GM21576 (cell line): Measurements from ENCODE around the gene ADGRL3.
"Not testable (repeated sequence)": the region's sequence is repeated elsewhere in the genome, so short reads cannot be mapped to it uniquely, and the experiment has no call there.

Source experiments
- ATAC-seq: cut with Tn5 transposase; IDR thresholded peaks from one replicate; pipeline ENCODE4 v1.9.1; 2021; ENCODE audit warnings: mild to moderate bottlenecking, moderate library complexity; ENCODE audit not compliant: unreplicated experiment

The ADGRL3 gene

DNA sequence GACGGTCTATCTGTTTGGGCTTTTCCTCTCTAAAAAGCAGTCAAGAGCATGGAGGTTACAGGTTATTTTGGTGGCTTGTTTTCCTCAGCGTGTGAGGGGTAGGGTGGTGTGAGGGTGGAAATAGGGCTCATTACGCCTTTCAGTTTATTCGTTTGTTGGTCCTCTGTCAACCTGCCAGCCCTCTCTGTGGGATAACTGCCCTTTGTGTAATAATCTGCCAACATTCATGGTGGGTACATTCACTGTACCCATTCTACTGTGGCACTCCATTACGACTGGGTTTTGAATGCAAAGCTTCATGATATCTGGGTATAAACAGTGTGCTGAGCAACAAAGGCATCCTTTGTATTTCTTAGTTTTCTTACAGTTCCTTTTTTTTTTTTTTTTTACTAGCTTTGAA, 136.4 kb downstream of the ADGRL3 start:
- ATAC-seq, result no peak

DNA sequence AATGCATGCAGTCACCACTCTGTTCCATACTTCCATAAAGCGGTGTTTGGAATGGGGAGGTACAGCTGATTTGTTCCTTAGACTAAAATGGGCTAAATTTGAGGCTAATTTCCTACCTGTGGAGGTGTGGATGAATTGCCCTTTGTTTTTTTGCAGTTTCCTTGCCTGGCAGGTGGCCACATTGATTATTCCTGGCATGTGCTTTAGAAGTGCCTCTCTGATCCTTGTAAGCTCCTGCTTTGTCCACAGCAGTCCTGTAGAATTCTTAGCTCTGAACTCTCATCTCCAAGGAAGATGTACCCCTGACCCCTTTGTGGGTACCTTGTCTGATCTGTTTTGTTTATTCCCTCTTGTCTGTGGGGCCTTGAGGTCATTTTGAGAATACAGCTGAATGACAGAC, 136.8 kb downstream of the ADGRL3 start:
- no peak for ATAC-seq

DNA sequence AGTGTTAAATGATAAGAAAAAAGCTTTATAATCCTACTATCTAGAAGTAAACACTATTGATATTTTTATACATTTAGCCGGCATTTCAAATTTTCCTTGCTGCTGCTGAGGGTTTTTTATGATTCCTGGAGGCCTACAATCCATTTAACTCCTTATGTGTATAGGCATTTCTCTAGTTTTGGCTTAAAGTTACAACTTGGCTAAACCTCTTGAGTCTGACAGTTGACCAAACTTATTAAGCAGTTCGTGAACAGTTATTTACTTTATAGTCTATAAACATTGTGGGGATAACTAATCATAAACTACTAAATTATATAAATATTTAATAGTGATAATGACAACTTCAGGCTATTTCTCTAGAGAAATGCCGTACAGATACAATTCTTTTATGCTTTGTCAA, 141.9 kb downstream of the ADGRL3 start:
- no peak for ATAC-seq

DNA sequence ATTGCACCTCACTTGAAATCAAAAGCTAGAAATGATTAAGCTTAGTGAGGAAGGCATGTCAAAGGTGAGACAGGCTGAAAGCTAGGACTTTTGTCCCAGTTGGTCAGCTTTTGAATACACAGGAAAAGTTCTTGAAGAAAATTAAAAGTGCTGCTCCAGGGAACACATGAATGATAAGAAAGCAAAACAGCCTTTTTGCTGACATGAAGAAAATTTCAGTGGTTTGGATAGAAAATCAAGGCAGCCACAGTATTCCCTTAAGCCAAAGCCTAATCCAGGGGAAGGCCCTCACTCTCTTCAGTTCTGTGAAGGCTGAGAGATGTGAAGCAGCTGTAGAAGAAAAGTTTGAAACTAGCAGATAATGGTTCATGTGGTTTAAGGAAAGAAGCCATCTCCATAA, 150.8 kb downstream of the ADGRL3 start:
- no peak for ATAC-seq

DNA sequence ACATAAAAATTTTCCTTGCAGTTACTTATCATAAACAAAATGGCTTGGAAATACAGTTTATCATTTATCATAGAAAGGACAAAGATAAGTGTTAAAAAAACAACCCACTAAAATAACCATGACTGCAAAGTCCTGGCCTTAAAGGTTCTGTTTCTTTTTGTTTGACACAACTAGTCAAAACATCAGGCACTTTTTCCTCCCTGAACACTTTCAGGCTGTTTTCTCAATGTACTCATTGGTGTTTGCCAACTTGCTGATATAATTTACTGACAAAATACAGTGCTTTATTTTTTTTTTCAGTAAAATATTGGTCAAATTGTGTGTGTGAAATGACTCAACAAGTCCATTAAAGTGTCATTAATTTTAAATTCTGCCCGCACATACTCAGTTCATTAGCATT, 156.6 kb downstream of the ADGRL3 start:
- no peak for ATAC-seq

DNA sequence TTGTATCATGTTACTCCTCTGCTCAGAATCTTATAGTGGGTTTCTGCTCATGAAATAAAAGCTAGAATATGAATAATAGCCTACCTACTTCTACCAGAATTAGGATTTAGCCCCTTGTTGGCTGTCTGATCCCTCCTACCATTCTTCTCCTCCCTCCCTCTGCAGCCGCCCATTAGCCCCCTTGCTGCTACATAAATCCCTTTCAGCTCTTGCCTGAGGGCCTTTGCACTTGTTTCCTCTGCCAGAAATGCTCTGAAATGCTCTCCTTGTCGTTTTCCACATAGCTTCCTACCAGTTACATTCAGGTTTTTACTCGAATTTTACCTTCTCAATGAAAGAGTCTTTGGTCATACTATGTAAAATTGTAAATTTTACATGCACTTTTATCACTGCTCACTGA, 159.2 kb downstream of the ADGRL3 start:
- no peak for ATAC-seq

DNA sequence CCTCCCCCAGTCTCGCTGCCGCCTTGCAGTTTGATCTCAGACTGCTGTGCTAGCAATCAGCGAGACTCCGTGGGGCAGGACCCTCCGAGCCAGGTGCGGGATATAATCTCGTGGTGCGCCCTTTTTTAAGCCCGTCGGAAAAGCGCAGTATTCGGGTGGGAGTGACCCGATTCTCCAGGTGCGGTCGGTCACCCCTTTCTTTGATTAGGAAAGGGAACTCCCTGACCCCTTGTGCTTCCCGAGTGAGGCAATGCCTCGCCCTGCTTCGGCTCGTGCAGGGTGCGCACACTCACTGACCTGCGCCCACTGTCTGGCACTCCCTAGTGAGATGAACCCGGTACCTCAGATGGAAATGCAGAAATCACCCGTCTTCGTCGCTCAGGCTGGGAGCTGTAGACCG, 172.7 kb downstream of the ADGRL3 start:
- not testable (repeated sequence) for ATAC-seq

DNA sequence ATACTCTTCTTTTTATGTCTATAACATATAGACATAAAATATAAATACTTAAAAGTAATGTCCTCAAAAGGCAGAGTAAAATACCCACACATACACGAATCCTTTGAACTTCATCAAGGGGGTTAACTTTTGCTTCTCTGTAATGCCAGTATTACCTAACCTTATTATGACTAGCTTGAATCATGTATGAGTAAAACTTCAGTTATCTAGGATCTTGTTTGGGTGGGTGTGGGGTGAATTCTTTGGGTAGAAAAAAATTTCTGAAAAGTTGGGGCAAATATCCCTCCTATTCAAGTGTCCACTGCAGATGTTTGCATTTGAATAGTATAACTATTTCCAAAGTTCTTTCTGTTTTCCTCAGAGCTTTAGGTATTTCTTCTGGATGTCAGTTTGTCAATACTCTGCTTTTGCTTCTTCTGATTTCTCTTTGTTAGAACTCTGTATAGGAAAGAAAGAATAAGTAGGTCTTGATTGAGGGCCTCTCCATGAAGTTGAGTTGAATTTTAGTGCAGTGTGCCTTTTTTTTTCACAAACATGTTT, 173.8 kb downstream of the ADGRL3 start:
- no peak for ATAC-seq

DNA sequence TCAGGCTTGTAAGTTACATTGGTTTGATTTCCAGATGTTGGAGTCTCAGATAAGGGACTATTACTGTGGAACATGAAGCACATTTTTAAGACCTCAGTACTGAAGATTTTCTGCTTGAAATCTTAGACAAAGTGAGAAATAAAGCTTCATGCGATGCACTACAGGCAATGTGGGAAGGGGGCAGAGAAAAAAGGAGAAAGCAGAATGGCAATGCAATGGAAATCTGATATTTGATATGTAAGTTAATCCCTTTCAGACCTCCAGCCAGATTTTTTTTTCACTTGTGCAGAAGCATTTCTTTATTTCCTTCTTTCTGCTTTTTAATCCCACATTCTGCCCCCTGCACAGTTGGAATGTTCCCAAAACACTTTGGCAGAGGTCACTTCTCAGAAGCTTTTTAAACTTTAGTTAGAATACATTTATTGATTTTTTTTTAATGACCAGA, 174.3 kb downstream of the ADGRL3 start:
- no peak for ATAC-seq

DNA sequence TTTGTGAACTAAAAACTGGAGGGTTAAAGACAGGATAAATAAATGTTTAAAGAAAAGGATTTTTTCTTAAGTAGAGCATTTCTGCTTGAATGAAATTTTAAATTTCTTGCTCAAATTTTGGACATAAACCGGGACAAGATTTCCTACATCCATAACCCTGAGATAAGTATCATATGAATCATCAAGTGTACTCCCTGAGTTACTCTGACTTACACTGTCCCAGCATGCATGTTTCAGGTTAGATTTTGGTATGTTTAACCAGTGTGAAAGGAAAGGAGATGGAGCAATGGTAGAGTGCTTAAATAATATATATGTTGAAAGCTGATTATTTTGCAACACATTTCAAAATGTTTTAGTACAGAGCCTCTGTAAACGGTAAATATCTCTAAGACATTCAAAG, 175.2 kb downstream of the ADGRL3 start:
- ATAC-seq, result no peak

DNA sequence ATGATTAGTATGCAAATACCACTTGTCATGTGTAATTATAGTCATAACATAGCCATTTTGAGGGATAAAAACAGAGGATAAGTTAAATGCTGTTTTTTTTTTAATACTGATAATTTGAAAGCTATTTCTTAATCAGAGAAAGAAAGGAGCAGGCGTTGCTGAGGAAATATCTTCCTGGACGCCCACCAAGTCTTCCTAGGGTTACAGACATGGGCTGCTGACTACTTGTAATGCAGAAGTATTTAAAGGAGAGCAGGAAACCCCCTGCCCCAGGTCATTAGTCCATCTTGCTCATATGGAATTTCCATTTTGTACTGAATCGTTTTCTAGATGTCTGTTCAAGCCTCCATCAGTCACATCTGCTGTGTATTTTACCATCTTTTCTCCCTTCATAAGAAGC, 176.2 kb downstream of the ADGRL3 start:
- no peak for ATAC-seq

DNA sequence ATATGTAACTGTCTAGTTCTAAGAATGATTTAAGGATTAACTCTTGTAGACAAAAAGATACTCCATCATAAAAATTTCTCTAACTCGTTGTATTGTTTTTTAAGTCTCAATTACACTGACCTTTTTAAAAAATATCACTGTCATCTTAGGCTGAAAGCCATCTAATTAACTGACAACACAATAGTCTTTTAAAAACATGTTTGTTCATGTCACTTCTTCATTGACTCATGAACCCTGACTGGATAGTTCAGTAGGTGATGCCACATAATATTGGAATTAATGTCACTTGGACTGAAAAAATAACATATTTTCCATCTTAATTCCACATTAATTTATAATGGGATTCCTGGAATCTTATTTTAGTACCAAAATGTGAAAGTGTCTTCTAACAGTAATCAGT, 179.3 kb downstream of the ADGRL3 start:
- no peak for ATAC-seq

DNA sequence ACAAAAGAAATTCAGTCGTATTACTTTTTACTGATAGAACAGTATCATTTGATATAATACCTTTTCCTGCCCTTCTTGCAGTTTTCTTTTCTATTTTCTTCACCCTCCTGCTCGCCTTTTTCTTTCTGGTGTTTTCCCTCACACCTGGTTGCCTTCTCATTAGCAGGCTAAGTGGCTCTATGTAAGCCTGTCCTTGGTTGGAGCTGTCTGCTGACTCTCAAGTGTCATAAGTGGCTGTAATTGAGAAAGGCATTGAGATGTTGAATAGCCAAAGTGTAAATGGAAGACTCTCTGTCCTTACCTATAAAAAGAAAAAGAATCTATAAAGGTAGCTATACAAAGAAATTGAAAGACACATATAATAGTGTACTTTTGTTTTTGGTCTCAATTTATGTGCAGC, 180.7 kb downstream of the ADGRL3 start:
- ATAC-seq, result no peak

DNA sequence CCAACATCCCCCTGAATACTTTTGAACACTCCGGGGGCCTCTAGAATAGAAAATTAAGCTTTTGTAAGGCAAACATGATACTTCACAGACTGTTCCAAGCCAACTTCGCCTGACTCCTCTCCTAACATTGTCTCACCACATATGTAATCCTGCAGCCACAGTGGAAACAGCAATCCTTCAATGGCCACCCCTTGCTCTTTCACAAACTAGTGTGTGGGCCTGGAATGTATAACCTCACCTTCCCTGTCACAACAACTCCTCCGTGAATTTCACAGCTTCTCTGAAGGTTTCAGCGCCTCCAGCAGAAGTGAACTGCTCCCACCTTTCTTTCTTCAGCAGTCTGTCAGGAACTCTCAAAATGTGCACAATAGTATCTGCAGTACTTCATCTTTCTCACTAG, 185.1 kb downstream of the ADGRL3 start:
- ATAC-seq, result no peak

DNA sequence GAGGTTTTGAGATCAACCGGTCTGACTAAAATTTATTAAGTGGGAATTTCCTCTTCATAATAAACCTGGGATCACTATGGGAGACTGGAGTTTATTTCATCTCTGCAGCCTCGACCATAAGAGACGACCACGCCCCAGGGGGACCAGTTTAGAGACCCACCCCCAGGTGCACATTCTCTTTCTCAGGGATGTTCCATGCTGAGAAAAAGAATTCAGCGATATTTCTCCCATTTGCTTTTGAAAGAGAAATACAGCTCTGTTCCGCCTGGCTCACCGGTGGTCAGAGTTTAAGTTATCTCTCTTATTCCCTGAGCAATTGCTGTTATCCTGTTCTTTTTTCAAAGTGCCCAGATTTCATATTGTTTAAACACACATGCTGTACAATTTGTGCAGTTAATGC, 187.2 kb downstream of the ADGRL3 start:
- ATAC-seq, result not testable (repeated sequence)

DNA sequence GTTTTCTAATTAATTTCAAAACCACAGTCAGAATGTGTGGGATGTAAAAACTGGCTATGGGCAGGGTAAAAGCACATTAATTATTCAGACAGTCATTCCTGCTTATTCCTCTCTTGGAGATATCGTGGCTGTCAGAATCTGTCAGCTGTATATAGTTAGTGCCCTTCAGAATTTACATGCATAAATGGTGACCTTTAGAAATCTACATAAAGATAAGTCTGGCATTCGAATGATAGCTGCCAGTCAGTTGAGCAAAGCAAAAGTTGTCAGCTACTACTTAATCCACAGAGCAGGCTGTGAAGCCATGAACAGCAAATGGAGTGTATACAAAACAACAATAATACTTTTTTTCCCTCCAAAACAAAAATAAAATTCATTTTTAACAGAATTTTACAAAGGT, 189.5 kb downstream of the ADGRL3 start:
- ATAC-seq, result no peak

DNA sequence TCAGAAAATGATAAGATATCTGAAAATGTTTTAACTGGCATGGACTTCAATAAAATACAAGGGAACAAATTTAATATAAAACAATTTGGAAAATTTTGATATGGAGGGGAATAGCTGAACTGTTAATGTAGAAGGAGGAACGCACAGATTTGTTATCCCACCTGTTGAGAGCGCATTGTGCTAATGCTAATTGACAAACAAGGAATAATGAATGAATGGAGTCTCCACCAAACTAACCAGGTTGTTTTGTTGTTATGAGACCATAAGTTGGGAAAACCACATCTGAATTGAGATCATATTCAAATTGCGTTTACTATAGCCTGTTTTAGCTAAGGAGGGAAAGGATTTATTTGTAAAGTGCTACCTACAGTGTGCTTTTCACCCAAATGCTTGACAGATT, 195.6 kb downstream of the ADGRL3 start:
- no peak for ATAC-seq

DNA sequence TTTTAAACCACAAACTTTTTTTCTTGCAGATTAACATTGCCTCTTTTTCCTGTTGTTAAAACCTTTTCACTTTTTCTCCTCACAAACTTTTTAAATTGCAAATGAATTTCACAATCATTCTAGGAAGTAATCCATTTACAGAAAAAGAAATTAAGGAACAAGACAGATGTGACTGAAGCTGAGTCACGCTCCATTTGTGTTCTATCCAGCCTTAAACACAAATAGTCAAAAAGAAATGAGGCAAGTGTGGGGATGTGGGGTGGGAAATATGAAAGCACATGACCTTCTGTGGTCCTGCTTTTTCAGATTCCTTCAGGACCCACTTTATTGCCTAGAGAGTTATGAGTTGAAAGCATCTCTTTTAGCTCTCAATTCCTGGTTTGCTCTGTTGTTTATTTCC, 197.0 kb downstream of the ADGRL3 start:
- ATAC-seq, result no peak

DNA sequence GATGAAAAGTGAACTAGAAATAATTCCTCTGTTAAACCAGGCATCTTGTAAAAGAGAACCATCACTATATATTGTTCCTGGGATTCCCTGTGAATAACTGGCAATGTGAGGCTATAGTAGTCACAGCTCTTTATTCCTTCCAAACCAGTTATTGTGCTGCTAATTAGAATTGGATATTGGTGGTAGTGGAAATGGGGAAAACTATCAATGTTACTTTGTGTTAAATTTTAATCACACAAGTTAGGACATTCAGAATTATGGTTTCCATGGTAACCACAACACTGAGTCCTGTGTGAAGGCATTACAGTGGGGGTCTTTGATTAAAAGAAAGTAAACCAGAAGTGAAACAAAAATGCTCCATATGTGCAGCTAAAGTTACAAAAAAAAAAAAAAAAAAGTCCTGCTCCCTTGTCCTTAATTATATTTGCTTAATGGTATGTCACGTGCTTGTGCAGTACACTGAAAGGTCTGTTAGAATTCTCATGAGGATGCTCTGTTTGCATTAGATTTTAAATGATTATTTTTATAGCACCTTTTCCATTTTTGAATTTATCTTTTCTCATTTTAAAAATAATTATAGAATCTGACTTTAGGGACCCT, 200.4 kb downstream of the ADGRL3 start:
- no peak for ATAC-seq

DNA sequence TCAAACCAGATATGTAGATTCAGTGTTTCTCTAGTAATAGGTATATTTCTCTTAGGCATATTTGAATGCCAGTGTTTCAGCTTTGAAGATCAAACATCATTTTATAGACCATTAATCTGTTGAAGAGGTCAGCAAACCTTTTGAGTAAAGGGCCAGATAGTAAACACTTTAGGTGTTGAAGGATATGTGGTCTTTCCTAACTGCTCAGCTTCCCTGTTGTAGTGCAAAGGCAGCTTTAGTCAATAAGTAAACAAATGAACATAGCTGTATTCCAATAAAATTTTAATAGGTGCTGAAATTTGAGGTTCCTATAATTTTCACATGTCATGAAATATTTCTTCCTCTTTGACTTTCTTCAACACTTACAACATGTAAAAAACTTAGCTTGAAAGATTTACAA, 201.6 kb downstream of the ADGRL3 start:
- no peak for ATAC-seq

DNA sequence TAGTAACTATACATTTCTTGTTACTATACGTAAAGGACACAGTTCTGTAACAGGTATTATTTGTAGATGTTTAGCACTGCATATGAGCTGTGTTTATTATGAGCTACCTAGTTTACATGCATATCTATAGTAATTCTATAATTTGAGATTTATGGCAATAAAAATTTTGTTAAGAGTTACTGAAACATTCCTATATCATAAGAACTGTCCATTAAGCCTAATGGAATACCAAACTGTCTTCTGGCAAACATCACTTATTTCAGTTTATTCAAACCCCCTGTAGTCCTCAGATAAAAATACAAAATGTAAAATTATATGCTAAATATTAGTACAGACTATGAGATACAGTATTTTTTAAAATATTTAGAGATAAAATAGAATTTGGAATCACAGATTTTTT, 205.2 kb downstream of the ADGRL3 start:
- no peak for ATAC-seq

DNA sequence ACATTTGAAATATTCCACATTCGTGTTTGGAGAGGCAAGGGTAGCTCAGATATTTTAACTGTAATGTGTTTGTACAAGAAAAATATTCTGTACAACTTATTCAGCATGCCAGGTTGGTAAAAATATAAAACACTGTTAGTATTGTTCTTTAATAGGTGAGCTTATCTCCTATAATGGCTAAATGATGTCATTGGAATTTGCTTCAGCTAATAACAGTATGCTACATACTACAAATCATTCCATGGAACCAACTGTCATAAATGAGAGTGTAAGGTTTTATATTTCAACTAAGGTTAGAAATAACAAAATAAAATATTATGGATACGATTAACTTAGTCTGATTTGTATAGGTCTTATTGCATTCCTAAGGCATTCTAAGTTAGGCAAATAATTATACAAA, 206.6 kb downstream of the ADGRL3 start:
- no peak for ATAC-seq
